IPS-NIHi7 (cell line): ENCODE measurements around the gene POLA2.
"Not testable (repeated sequence)": the region's sequence is repeated elsewhere in the genome, so short reads cannot be mapped to it uniquely, and the experiment has no call there.

Experiments used
- DNase-seq: peaks from one replicate; pipeline ENCODE4 v3.0.0; 2012; ENCODE audit warnings: mixed read lengths; ENCODE audit errors: extremely low spot score

Gene POLA2

DNA sequence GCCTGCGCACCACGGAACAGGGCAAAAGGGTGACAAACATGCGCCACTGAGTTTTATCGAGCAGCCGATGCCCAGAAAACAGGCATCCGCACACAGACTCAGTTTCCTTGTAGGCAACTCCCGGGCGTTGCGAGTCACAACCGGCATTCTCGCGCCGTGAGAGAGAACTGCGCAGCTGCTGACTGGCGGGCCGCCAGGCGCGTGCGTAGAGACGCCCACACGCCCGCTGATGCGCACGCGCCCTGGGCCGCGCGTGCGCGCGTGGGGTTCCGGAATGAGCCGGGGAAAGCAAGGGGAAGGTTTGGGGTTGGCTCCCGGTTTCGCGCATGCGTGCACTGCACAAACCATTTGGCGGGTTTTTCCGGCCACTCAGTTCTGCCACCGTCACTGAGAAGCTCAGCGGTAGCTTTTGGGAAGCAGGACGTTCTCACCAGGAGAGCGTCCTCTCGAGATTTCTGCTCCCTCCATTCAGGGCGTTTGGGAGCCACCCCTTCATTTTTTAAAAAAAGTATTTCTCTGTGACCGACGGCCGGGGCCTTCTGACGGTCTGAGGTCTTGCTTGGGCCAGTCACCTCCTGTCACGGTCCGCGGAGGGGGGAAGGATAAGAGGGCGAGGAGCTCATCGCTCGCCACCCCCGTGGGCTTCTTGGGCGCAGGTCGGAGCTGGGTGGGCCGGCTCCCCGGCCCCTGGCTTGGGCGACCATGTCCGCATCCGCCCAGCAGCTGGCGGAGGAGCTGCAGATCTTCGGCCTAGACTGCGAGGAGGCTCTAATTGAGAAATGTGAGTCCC is at the start of gene POLA2:
Gene POLA2 (plus strand): TSS at position 372 of the 790 bp plus-strand sequence. CDS start 331 bp downstream, at position 703.
- peak; percentile 99 for DNase-seq

GRCh38 chr11:65212226-65212801 is 49.4 kb upstream of the POLA2 start:
- DNase-seq: peak; percentile 12

DNA sequence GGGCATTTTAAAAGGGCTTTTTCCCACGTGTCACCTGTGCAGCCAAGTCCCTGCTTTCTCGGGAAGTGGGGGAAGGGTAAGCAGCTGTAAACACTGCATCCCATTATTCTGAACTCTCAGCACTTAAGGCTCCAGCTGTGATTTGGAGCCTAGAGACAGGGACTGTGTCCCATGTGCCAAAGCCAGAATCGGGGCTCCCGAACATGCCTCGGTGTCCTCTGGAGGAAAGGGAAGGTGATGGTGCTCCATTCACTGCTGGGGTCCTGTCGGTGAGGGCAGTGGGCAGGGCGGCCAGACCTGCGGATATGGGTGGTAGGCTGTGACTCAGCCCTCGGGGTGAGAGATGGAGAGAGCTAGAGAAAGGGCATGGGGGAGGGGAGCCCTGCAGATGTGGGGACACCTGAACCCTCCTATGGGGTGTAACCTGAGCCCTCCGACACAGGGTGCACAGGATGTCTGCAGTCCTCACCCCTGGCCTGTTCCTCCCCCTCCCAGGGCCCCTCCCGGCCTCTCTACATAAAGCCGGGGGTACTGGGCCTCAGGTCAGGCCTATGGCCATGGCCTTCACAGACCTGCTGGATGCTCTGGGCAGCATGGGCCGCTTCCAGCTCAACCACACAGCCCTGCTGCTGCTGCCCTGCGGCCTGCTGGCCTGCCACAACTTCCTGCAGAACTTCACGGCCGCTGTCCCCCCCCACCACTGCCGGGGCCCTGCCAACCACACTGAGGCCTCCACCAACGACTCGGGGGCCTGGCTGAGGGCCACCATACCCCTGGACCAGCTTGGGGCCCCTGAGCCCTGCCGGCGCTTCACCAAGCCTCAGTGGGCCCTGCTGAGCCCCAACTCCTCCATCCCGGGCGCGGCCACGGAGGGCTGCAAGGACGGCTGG is 48.2 kb upstream of the POLA2 start:
- DNase-seq: peak; percentile 70

GRCh38 chr11:65214212-65214845 is 47.4 kb upstream of the POLA2 start:
- DNase-seq: no peak

DNA sequence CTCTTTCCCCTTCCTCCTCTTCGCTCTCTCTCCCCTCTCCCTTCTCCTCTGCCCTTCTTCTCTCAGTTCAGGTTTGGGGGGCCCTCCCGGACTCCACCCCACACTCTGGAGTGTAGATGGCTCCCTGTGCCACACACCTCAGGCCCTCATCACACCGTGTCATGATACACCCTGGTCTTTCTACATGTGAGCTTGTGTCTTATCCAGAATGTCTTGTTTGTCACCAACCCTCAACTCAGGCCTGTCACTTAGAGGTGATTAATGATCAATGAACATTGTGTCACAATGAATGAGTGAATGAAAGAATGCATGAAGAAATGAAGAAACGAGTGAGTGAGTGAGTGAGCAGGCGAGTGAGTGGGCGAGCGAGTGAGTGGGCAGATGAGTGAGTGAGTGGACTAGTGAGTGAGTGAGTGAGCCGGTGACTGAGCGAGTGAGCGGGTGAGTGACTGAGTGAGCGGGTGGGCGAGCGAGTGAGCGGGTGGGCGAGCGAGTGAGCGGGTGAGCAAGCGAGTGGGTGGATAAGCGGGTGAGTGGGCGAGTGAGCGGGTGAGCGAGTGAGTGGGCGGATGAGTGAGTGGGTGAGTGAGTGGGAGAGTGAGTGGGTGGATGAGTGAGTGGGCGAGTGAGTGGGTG is 46.2 kb upstream of the POLA2 start:
- DNase-seq: no peak

DNA sequence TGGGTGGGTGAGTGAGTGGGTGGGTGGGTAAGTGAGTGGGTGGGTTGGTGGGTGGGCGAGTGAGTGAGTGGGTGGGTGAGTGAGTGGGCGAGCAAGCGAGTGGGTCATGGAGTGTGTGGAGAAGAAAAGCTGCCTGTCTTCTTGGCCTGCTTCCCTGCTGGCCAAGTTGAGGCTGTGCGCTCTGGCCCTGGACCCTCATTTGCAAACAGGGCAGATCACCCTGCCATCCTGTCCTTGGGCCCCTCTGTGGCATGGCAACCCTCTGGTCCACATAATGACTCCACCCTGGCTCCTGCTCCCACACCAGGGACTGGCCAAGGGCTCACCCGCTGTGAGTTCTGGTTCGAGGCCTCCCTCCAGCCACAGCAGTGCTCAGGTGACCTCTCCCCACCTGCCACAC is 44.9 kb upstream of the POLA2 start:
- DNase-seq: peak; percentile 13

GRCh38 chr11:65217441-65218423 is 44.0 kb upstream of the POLA2 start:
- DNase-seq: peak; percentile 21

- DNase-seq: no peak
Measured at GRCh38 chr11:65218446-65218845, 43.3 kb upstream of the POLA2 start.

- no peak for DNase-seq
Measured at GRCh38 chr11:65219930-65220213, 41.9 kb upstream of the POLA2 start.

- no peak for DNase-seq
Measured at GRCh38 chr11:65221026-65221425, 40.7 kb upstream of the POLA2 start.

DNA sequence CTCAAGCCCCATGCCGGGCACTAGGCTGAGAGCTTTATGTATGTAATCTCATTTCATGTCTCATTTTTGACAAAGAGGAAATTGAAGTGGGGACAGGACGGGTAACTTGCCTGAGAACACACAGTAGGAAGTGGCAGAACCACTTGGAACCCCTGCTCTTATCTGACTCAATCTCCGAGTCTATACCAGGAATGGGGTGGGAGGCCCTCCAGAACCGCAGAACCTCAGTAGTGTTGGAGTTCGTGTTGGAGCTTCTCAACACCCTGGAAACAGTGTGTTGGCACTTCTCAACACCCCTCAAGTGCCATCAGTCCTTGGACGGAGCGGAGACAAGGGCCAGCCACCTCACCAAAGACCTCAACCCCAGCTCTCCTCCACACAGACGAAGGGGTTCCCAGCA is 38.8 kb upstream of the POLA2 start:
- DNase-seq: no peak

DNA sequence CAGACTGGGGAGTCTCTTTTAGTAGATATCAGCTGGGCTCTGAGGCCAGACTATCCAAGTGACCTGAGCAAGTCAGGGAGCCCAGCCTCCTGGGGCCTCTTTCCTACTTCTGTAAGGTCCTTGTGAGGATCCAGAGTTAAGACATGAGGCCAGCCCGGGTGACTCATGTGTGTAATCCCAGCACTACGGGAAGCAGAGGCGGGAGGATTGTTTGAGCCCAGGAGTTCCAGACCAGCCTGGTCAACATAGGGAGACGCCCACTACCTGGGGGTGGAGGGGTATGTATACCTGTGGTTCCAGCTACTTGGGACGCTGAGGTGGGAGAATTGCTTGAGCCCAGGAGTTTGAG is 36.9 kb upstream of the POLA2 start:
- DNase-seq: peak; percentile 64

GRCh38 chr11:65225279-65226102 is 36.3 kb upstream of the POLA2 start:
- peak; percentile 85 for DNase-seq

DNA sequence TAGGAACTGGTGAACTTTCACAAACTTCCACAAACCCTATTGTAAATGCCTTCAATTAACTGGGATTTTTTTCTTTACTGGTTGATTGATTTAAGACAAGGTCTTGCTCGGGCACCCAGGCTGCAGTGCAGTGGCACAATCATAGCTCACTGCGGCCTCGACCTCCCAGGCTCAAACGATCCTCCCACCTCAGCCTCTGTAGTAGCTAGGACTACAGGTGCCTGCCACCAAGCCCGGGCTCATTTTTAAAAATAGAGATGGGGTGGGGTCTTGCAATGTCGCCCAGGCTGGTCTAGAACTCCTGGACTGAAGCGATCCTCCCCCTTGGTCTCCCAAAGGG is 35.7 kb upstream of the POLA2 start:
- no peak for DNase-seq

- DNase-seq: no peak
Measured at GRCh38 chr11:65227879-65228278, 33.9 kb upstream of the POLA2 start.

- no peak for DNase-seq
Measured at GRCh38 chr11:65236194-65237059, 25.3 kb upstream of the POLA2 start.

DNA sequence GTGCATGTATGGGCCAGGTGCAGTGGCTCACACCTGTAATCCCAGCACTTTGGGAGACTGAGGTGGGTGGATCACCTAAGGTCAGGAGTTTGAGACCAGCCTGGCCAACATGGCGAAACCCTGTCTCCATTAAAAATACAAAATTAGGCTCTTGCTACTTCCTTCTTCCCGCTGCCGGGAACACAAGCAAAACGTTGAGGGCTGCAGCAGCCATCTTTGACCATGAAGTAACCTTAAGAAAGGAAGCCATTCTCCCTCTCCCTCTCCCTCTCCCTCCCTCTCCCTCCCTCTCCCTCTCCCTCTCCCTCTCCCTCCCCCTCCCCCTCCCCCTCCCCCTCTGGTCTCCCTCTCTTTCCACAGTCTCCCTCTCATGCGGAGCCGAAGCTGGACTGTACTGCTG is 23.5 kb upstream of the POLA2 start:
- not testable (repeated sequence) for DNase-seq

- DNase-seq: no peak
Measured at GRCh38 chr11:65241134-65241533, 20.6 kb upstream of the POLA2 start.

- no peak for DNase-seq
Measured at GRCh38 chr11:65241692-65242091, 20.1 kb upstream of the POLA2 start.
